ENCODE measurements around the gene CFAP221. TPM values are rescaled to one million over a fixed set of nuclear protein-coding genes. Genes with fewer than 3 reads are reported as not detected.

CFAP221 gene
- not detected in 2 replicates for total RNA-seq

GRCh38 chr2:119544075-119544938 lies at the start of gene CFAP221:
CFAP221 (plus strand) TSS chr2:119544449; CDS start chr2:119546132, 1,683 bp downstream.

GRCh38 chr2:119523952-119524694 lies 20.1 kb upstream of the CFAP221 start, which contains the start of gene SCTR:
SCTR (minus strand) TSS chr2:119524483; CDS start chr2:119524226, 257 bp downstream.

Other genes with a start within 250 kb of the CFAP221 start
- 6.3 and 11.6 TPM in 2 replicates for gene C2orf76, start 177.6 kb upstream of the CFAP221 start, total RNA-seq
- 86.6 and 225 TPM in 2 replicates for gene DBI, start 177.5 kb upstream of the CFAP221 start, total RNA-seq
- 0.13 and 9.8 TPM in 2 replicates for gene TMEM37, start 112.6 kb upstream of the CFAP221 start, total RNA-seq
- gene SCTR, start 20.0 kb upstream of the CFAP221 start, total RNA-seq = not detected in 2 replicates
- 10.7 and 13.7 TPM in 2 replicates for gene TMEM177, start 134.8 kb downstream of the CFAP221 start, total RNA-seq
- 9.4 and 14.2 TPM in 2 replicates for gene PTPN4, start 215.5 kb downstream of the CFAP221 start, total RNA-seq

Data from epithelial cell of alveolus of lung (primary cell).